MM.1S (cell line): ENCODE results near the gene GNAT3.

Experiments used
- DNase-seq: peaks from one replicate; pipeline ENCODE4 v3.0.0-alpha.2; 2015
- H2AFZ ChIP-seq: fragments of 300-600 bp; sonication (generic); 2 replicates; pipeline ENCODE4 v1.6.0; 2016; ENCODE audit warnings: antibody characterized with exemption, low read length
- H3F3A ChIP-seq: fragments of 300-600 bp; sonication (generic); 2 replicates; pipeline ENCODE4 v1.6.1; 2016; ENCODE audit warnings: mild to moderate bottlenecking, antibody characterized with exemption, low read length, moderate library complexity, mixed read lengths; ENCODE audit not compliant: insufficient read depth
- H3K27ac ChIP-seq: fragments of 300-600 bp; sonication (generic); 2 replicates; pipeline ENCODE4 v1.5.1; 2016; ENCODE audit warnings: mild to moderate bottlenecking, low read length
- H3K27me3 ChIP-seq: fragments of 300-600 bp; sonication (generic); replicated peaks from 2 replicates; pipeline ENCODE4 v1.6.0; 2016; ENCODE audit warnings: low read length; ENCODE audit not compliant: insufficient read depth
- H3K36me3 ChIP-seq: fragments of 300-600 bp; sonication (generic); replicated peaks from 2 replicates; pipeline ENCODE4 v1.6.1; 2016; ENCODE audit warnings: mild to moderate bottlenecking, low read length, mixed read lengths; ENCODE audit not compliant: insufficient read depth
- H3K4me1 ChIP-seq: fragments of 300-600 bp; sonication (generic); 2 replicates; pipeline ENCODE4 v1.6.1; 2016; ENCODE audit warnings: low read length, mixed read lengths
- H3K4me2 ChIP-seq: fragments of 300-600 bp; sonication (generic); 2 replicates; pipeline ENCODE4 v1.6.0; 2016; ENCODE audit warnings: low read depth, low read length
- H3K4me3 ChIP-seq: fragments of 300-600 bp; sonication (generic); 2 replicates; pipeline ENCODE4 v1.5.1; 2016; ENCODE audit warnings: low read length, mixed read lengths
- H3K79me2 ChIP-seq: fragments of 300-600 bp; sonication (generic); 2 replicates; pipeline ENCODE4 v1.6.1; 2016; ENCODE audit warnings: mixed run types, low read length, mixed read lengths
- H3K9ac ChIP-seq: fragments of 300-600 bp; sonication (generic); 2 replicates; pipeline ENCODE4 v1.6.1; 2016; ENCODE audit warnings: low read length, mixed read lengths
- H3K9me2 ChIP-seq: fragments of 300-600 bp; sonication (generic); replicated peaks from 2 replicates; pipeline ENCODE4 v1.6.1; 2016; ENCODE audit warnings: mild to moderate bottlenecking, low read length, mixed read lengths; ENCODE audit not compliant: insufficient read depth
- H3K9me3 ChIP-seq: fragments of 300-600 bp; sonication (generic); replicated peaks from 2 replicates; pipeline ENCODE4 v1.6.1; 2016; ENCODE audit warnings: mild to moderate bottlenecking, low read length, mixed read lengths; ENCODE audit not compliant: insufficient read depth
- H4K20me1 ChIP-seq: fragments of 300-600 bp; sonication (generic); 2 replicates; pipeline ENCODE4 v1.6.1; 2016; ENCODE audit warnings: mild to moderate bottlenecking, low read length, moderate library complexity, mixed read lengths; ENCODE audit not compliant: insufficient read depth
- EZH2 ChIP-seq: fragments of 300-600 bp; sonication (generic); optimal IDR thresholded peaks from 2 replicates; pipeline ENCODE3; 2017; ENCODE audit warnings: low read depth, mild to moderate bottlenecking, antibody characterized with exemption, low read length, mixed read lengths
- EZH2phosphoT487 ChIP-seq: fragments of 300-600 bp; sonication (generic); IDR thresholded peaks from 2 replicates; pipeline ENCODE4 v1.6.1; 2018; ENCODE audit warnings: antibody characterized with exemption, low read length
- TF ChIP-seq, protein P1 (sequence below): fragments of 300-600 bp; sonication (generic); IDR thresholded peaks from 2 replicates; pipeline ENCODE4 v1.5.1; 2016; ENCODE audit warnings: antibody characterized with exemption, low read length, mixed read lengths

The GNAT3 gene

DNA sequence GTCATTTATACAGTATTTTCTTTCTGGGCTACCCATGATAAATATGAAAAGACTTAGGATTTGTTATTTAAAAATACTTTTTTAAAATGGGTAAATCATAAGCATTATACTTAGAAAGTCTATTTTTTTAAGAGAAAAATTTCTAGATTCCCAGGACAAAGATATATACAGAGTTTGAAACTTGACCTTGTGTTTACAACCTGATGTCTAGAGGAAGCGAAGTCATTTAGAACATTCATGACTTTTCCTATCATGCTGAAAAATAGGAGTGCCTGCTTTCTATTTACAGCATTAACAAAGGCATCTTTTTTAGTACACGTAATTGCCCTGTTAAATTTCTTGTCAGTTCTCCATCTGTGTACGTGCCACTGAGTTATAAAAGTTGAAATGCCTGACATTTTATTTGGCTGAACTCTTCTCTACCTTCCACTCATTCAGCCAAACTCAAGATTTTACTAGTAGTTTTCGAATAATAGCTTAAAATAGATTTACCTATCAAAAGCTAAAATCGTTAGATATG, 23.0 kb downstream of the GNAT3 start:
- Histone ChIP-seq H2AFZ (no peak overlapping the region), H3K9me3 (no peaks in the 10 kb centered on the region), H3F3A (no peaks in the 10 kb centered on the region), H3K27ac (no peak overlapping the region), H3K79me2 (no peaks in the 10 kb centered on the region), H3K4me2 (no peak overlapping the region), H3K27me3 (no peaks in the 10 kb centered on the region), H3K9me2 (no peaks in the 10 kb centered on the region), H4K20me1 (no peaks in the 10 kb centered on the region), H3K9ac (no peak overlapping the region), H3K36me3 (no peaks in the 10 kb centered on the region), H3K4me3 (no peak overlapping the region), H3K4me1 (no peaks in the 10 kb centered on the region)
- no peak for DNase-seq
- TF ChIP-seq, protein P1, sequence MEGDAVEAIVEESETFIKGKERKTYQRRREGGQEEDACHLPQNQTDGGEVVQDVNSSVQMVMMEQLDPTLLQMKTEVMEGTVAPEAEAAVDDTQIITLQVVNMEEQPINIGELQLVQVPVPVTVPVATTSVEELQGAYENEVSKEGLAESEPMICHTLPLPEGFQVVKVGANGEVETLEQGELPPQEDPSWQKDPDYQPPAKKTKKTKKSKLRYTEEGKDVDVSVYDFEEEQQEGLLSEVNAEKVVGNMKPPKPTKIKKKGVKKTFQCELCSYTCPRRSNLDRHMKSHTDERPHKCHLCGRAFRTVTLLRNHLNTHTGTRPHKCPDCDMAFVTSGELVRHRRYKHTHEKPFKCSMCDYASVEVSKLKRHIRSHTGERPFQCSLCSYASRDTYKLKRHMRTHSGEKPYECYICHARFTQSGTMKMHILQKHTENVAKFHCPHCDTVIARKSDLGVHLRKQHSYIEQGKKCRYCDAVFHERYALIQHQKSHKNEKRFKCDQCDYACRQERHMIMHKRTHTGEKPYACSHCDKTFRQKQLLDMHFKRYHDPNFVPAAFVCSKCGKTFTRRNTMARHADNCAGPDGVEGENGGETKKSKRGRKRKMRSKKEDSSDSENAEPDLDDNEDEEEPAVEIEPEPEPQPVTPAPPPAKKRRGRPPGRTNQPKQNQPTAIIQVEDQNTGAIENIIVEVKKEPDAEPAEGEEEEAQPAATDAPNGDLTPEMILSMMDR: no peak
- TF ChIP-seq EZH2 (no peak), EZH2phosphoT487 (no peak)

DNA sequence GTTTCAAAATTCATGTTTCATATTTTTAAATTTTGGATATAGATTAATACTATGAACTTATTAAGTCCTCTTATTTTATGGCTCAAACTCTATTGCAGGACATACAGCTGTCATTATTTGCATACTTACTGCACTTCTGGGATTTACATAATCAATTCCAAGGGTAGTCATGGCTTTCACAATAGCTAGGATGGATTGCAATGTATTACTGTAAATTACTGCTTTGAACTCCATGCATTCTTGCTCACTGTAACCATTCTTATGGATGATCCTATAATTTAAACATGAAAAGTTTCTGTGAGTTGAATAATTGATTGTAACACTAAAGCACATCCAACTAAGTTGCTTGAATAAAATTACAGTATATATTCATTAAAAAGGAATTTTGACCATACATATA, 23.5 kb downstream of the GNAT3 start:
- no peaks in the 10 kb centered on the region for H4K20me1 ChIP-seq
- H3K9me3 ChIP-seq: no peaks in the 10 kb centered on the region
- no peak overlapping the region for H3K9ac ChIP-seq
- no peaks in the 10 kb centered on the region for H3K36me3 ChIP-seq
- H3K4me3 ChIP-seq: no peak overlapping the region
- H3K4me1 ChIP-seq: no peaks in the 10 kb centered on the region
- H2AFZ ChIP-seq: no peak overlapping the region
- no peaks in the 10 kb centered on the region for H3K9me2 ChIP-seq
- no peak overlapping the region for H3K4me2 ChIP-seq
- no peaks in the 10 kb centered on the region for H3F3A ChIP-seq
- TF ChIP-seq EZH2: no peak
- TF ChIP-seq EZH2phosphoT487: no peak
- TF ChIP-seq, protein P1: no peak
- no peaks in the 10 kb centered on the region for H3K27me3 ChIP-seq
- no peak for DNase-seq
- H3K27ac ChIP-seq: no peak overlapping the region
- H3K79me2 ChIP-seq: no peaks in the 10 kb centered on the region

DNA sequence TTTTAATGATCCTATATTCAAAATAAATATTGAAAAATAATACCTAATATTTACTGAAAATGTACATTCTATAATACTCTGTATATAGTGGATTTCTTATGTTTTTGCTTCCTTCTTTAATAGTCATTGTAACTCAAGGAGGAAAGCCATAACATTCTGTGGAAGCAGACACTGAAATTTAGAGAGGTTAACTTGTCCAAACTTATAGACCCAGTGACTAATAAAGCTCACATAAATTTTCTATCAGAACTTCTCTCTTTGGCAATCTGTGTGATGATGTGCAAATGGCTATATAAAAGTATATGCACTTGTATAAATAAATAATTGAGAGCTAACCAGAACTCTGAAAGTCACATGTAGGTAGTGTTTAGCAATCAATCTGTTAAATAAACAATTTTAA, 26.1 kb downstream of the GNAT3 start:
- Histone ChIP-seq H3K9me2 (no peaks in the 10 kb centered on the region), H2AFZ (no peak overlapping the region), H3K4me1 (no peaks in the 10 kb centered on the region), H3K4me2 (no peak overlapping the region), H3K27me3 (no peaks in the 10 kb centered on the region), H3K36me3 (no peaks in the 10 kb centered on the region), H3F3A (no peaks in the 10 kb centered on the region), H3K4me3 (no peak overlapping the region), H3K9ac (no peak overlapping the region), H3K9me3 (no peaks in the 10 kb centered on the region), H3K27ac (no peak overlapping the region), H4K20me1 (no peaks in the 10 kb centered on the region), H3K79me2 (no peaks in the 10 kb centered on the region)
- no peak for DNase-seq
- TF ChIP-seq EZH2: no peak
- TF ChIP-seq, protein P1: no peak
- TF ChIP-seq EZH2phosphoT487: no peak
